WTC11 (cell line): ENCODE measurements around the gene YKT6. TPM values are rescaled to one million over a fixed set of nuclear protein-coding genes. Genes with fewer than 3 reads are reported as not detected.

Source experiments
- ATAC-seq: fragments of 200-7000 bp; cut with Tn5 transposase; 2 replicates; pipeline ENCODE4 v1.10.0; 2021; ENCODE audit warnings: mild to moderate bottlenecking, moderate library complexity
- CTCF ChIA-PET: fragments of 300-600 bp; sonication (Branson Sonifier 250); formaldehyde crosslinking; loops from one replicate; lab custom pipeline; 2021; ENCODE audit warnings: antibody characterized with exemption; lab: Charles Lee
- POLR2A ChIA-PET: fragments of 350-600 bp; sonication (Branson Sonifier 250); formaldehyde crosslinking; loops from one replicate; lab custom pipeline; 2021; ENCODE audit warnings: antibody characterized with exemption; lab: Charles Lee
- DNase-seq: peaks from one replicate; pipeline ENCODE4 v3.0.0; 2021; ENCODE audit warnings: low spot score
- H3K27ac Mint-ChIP-seq: 2 replicates; pipeline ENCODE4 v1.8.0; 2021; ENCODE audit warnings: mixed read lengths
- H3K27me3 Mint-ChIP-seq: 2 replicates; pipeline ENCODE4 v1.8.0; 2021; ENCODE audit warnings: low read depth, mild to moderate bottlenecking, moderate library complexity, mixed read lengths
- H3K36me3 Mint-ChIP-seq: 2 replicates; pipeline ENCODE4 v1.8.0; 2021; ENCODE audit warnings: mixed read lengths
- H3K4me1 Mint-ChIP-seq: 2 replicates; pipeline ENCODE4 v1.8.0; 2022; ENCODE audit warnings: mixed read lengths
- H3K4me3 Mint-ChIP-seq: 2 replicates; pipeline ENCODE4 v1.8.0; 2021; ENCODE audit warnings: mild to moderate bottlenecking, moderate library complexity, mixed read lengths
- H3K9me3 Mint-ChIP-seq: 2 replicates; pipeline ENCODE4 v1.8.0; 2021; ENCODE audit warnings: mixed read lengths
- AFF4 ChIP-seq: sonication (generic); formaldehyde crosslinking; IDR thresholded peaks from 2 replicates; pipeline ENCODE4 v1.8.1; 2023; ENCODE audit warnings: mild to moderate bottlenecking, missing genetic modification reagents, borderline replicate concordance
- ATF1 ChIP-seq: sonication (generic); formaldehyde crosslinking; IDR thresholded peaks from 2 replicates; pipeline ENCODE4 v1.8.1; 2023; ENCODE audit warnings: mild to moderate bottlenecking, moderate library complexity, missing genetic modification reagents
- ATF3 ChIP-seq: sonication (generic); formaldehyde crosslinking; conservative IDR thresholded peaks from 2 replicates; pipeline ENCODE4 v1.8.1; 2022; ENCODE audit warnings: mild to moderate bottlenecking, missing genetic modification reagents
- CREM ChIP-seq: sonication (generic); formaldehyde crosslinking; IDR thresholded peaks from 2 replicates; pipeline ENCODE4 v1.8.1; 2022; ENCODE audit warnings: mild to moderate bottlenecking, missing genetic modification reagents, moderate library complexity
- E2F1 ChIP-seq: sonication (generic); formaldehyde crosslinking; IDR thresholded peaks from 2 replicates; pipeline ENCODE4 v1.8.0; 2022; ENCODE audit warnings: mild to moderate bottlenecking, missing genetic modification reagents
- GTF2I ChIP-seq: fragments of 250-450 bp; sonication (Bioruptor Pico); conservative IDR thresholded peaks from 2 replicates; pipeline ENCODE4 v1.4.0; 2021; ENCODE audit warnings: mild to moderate bottlenecking
- JAZF1 ChIP-seq: fragments of 250-450 bp; sonication (Bioruptor Pico); IDR thresholded peaks from 2 replicates; pipeline ENCODE4 v1.9.0; 2021; ENCODE audit warnings: moderate library complexity, mild to moderate bottlenecking, inconsistent platforms
- JUN ChIP-seq: sonication (generic); formaldehyde crosslinking; IDR thresholded peaks from 2 replicates; pipeline ENCODE4 v1.8.0; 2023; ENCODE audit warnings: mild to moderate bottlenecking, missing genetic modification reagents
- MAX ChIP-seq: sonication (generic); formaldehyde crosslinking; IDR thresholded peaks from 2 replicates; pipeline ENCODE4 v1.8.0; 2022; ENCODE audit warnings: mild to moderate bottlenecking, missing genetic modification reagents
- NFYB ChIP-seq: sonication (generic); formaldehyde crosslinking; conservative IDR thresholded peaks from 2 replicates; pipeline ENCODE4 v1.8.0; 2022; ENCODE audit warnings: low read depth, missing genetic modification reagents
- NR2C2 ChIP-seq: sonication (generic); formaldehyde crosslinking; IDR thresholded peaks from 2 replicates; pipeline ENCODE4 v1.8.0; 2022; ENCODE audit warnings: mild to moderate bottlenecking, missing genetic modification reagents
- NR3C1 ChIP-seq: sonication (generic); formaldehyde crosslinking; conservative IDR thresholded peaks from 2 replicates; pipeline ENCODE4 v1.8.1; 2023; ENCODE audit warnings: low read depth, mild to moderate bottlenecking, missing genetic modification reagents
- PRRX2 ChIP-seq: fragments of 250-450 bp; sonication (Bioruptor Pico); IDR thresholded peaks from 2 replicates; pipeline ENCODE4 v1.8.0; 2021; ENCODE audit warnings: mild to moderate bottlenecking
- RORB ChIP-seq: fragments of 250-450 bp; sonication (Bioruptor Pico); IDR thresholded peaks from 2 replicates; pipeline ENCODE4 v1.9.0; 2021; ENCODE audit warnings: mild to moderate bottlenecking
- SMAD3 ChIP-seq: sonication (generic); formaldehyde crosslinking; IDR thresholded peaks from 2 replicates; pipeline ENCODE4 v1.8.0; 2022; ENCODE audit warnings: missing genetic modification reagents, mild to moderate bottlenecking, borderline replicate concordance
- SOX15 ChIP-seq: fragments of 250-450 bp; sonication (Bioruptor Pico); IDR thresholded peaks from 2 replicates; pipeline ENCODE4 v1.9.0; 2021; ENCODE audit warnings: mild to moderate bottlenecking
- STAT6 ChIP-seq: sonication (generic); formaldehyde crosslinking; conservative IDR thresholded peaks from 2 replicates; pipeline ENCODE4 v1.8.1; 2023; ENCODE audit warnings: mild to moderate bottlenecking, low read depth, missing genetic modification reagents, moderate library complexity
- TCF7 ChIP-seq: sonication (generic); formaldehyde crosslinking; IDR thresholded peaks from 2 replicates; pipeline ENCODE4 v1.8.0; 2022; ENCODE audit warnings: mild to moderate bottlenecking, low read depth, missing genetic modification reagents, moderate library complexity
- TEAD4 ChIP-seq: sonication (generic); formaldehyde crosslinking; IDR thresholded peaks from 2 replicates; pipeline ENCODE4 v1.8.0; 2022; ENCODE audit warnings: mild to moderate bottlenecking, missing genetic modification reagents
- TP53 ChIP-seq: sonication (generic); formaldehyde crosslinking; IDR thresholded peaks from 2 replicates; pipeline ENCODE4 v1.8.1; 2023; ENCODE audit warnings: mild to moderate bottlenecking, missing genetic modification reagents
- ZBTB21 ChIP-seq: sonication (generic); formaldehyde crosslinking; IDR thresholded peaks from 2 replicates; pipeline ENCODE4 v1.8.1; 2023; ENCODE audit warnings: mild to moderate bottlenecking, missing genetic modification reagents, borderline replicate concordance
- ZMAT4 ChIP-seq: fragments of 250-450 bp; sonication (Bioruptor Pico); IDR thresholded peaks from 2 replicates; pipeline ENCODE4 v1.9.0; 2021; ENCODE audit warnings: mild to moderate bottlenecking
- ZNF396 ChIP-seq: fragments of 250-450 bp; sonication (Bioruptor Pico); IDR thresholded peaks from 2 replicates; pipeline ENCODE4 v1.8.0; 2021; ENCODE audit warnings: mild to moderate bottlenecking, moderate library complexity, borderline replicate concordance
- ZNF416 ChIP-seq: fragments of 250-450 bp; sonication (Bioruptor Pico); IDR thresholded peaks from 2 replicates; pipeline ENCODE4 v1.9.0; 2021; ENCODE audit warnings: mild to moderate bottlenecking, inconsistent platforms
- ZNF671 ChIP-seq: fragments of 250-450 bp; sonication (Bioruptor Pico); IDR thresholded peaks from 2 replicates; pipeline ENCODE4 v1.8.0; 2021; ENCODE audit warnings: mild to moderate bottlenecking
- total RNA-seq: library from RNA; stranded (reverse); gene quantifications from 3 replicates; pipeline ENCODE4 v1.2.3, GENCODE V29; 2021

The YKT6 gene
- total RNA-seq, 1 experiment from 2014 or later: 102 TPM

GRCh38 chr7:44219371-44220045 is 18.7 kb downstream of the YKT6 start (continued):
- TF ChIP-seq STAT6 (CRISPR knock-in tag) (no peak), GTF2I (no peak)

- H3K27ac Mint-ChIP-seq: no peak overlapping the region
- ChIA-PET CTCF (interaction anchor here (3.5 kb wide), 1 partner anchor 89 kb away, joined by 21 read pairs; no protein-coding TSS in a partner anchor), POLR2A (no interaction called here)
- peaks cover 26% of the 10 kb centered on the region for H3K4me1 Mint-ChIP-seq
- no peaks in the 10 kb centered on the region for H3K36me3 Mint-ChIP-seq
- H3K27me3 Mint-ChIP-seq: no peaks in the 10 kb centered on the region
- no peaks in the 10 kb centered on the region for H3K9me3 Mint-ChIP-seq
- ATAC-seq: no peak
- DNase-seq: peak; percentile 8
- no peak for TF ChIP-seq ZMAT4 (CRISPR knock-in tag)
- TF ChIP-seq ZNF671 (CRISPR knock-in tag): no peak
- TF ChIP-seq JUN (CRISPR knock-in tag): no peak
- no peak for TF ChIP-seq SMAD3 (CRISPR knock-in tag)
- TF ChIP-seq ZBTB21: no peak
- no peak for TF ChIP-seq PRRX2 (CRISPR knock-in tag)
- TF ChIP-seq TCF7 (CRISPR knock-in tag): no peak
- no peak for TF ChIP-seq TEAD4
- no peak for TF ChIP-seq NR3C1 (CRISPR knock-in tag)
- no peak for TF ChIP-seq NR2C2
- no peak for TF ChIP-seq E2F1 (CRISPR knock-in tag)
- no peak for TF ChIP-seq ZNF416 (CRISPR knock-in tag)
- TF ChIP-seq SOX15: no peak
- TF ChIP-seq MAX (CRISPR knock-in tag): no peak
- TF ChIP-seq JAZF1 (CRISPR knock-in tag): no peak
- no peak for TF ChIP-seq RORB (CRISPR knock-in tag)
- no peak for TF ChIP-seq ATF1 (CRISPR knock-in tag)
- TF ChIP-seq CREM: no peak
- no peak overlapping the region for H3K4me3 Mint-ChIP-seq
These were observed 19.2 kb downstream of the YKT6 start for GRCh38 chr7:44220046-44220357.

- Mint-ChIP-seq H3K36me3 (no peaks in the 10 kb centered on the region), H3K27ac (no peak overlapping the region), H3K4me1 (peaks cover 26% of the 10 kb centered on the region), H3K4me3 (no peak overlapping the region), H3K9me3 (no peaks in the 10 kb centered on the region), H3K27me3 (no peaks in the 10 kb centered on the region)
- ChIA-PET POLR2A (no interaction called here), CTCF (interaction anchor here (0.8 to 1.6 kb wide), 5 partner anchors 10 to 155 kb away, joined by 3 to 13 read pairs (median 3); partner anchors contain the start of gene PGAM2)
- TF ChIP-seq JAZF1 (CRISPR knock-in tag): no peak
- TF ChIP-seq NFYB (CRISPR knock-in tag): no peak
- no peak for TF ChIP-seq ATF3 (CRISPR knock-in tag)
- TF ChIP-seq ZNF396: no peak
- TF ChIP-seq GTF2I: no peak
- TF ChIP-seq AFF4 (CRISPR knock-in tag): no peak
- TF ChIP-seq TP53 (CRISPR knock-in tag): no peak
- peak; percentile 5 for DNase-seq
- ATAC-seq: no peak
These were observed 19.8 kb downstream of the YKT6 start for GRCh38 chr7:44220358-44221112.
